GM12878 (cell line): ENCODE measurements around the gene MAP2K4. TPM values are rescaled to one million over a fixed set of nuclear protein-coding genes. Genes with fewer than 3 reads are reported as not detected.

Experiments used
- ATAC-seq: fragments of 200-7000 bp; cut with Tn5 transposase; 3 replicates; pipeline ENCODE4 v1.9.1; 2020; ENCODE audit warnings: mild to moderate bottlenecking, moderate library complexity
- BruUV-seq: library from RNA; stranded (reverse); fragments of 400-500 nt; replicated peaks from 2 replicates; lab custom pipeline; 2021; lab: Mats Ljungman, UMichigan
- CTCF ChIA-PET: fragments of 300-600 bp; sonication (Branson Sonifier 250); formaldehyde crosslinking; extraction: SDS; loops from one replicate; lab custom pipeline; 2021; ENCODE audit warnings: inconsistent platforms; lab: Yijun Ruan, JAX
- POLR2A ChIA-PET: fragments of 350-600 bp; formaldehyde crosslinking; extraction: SDS; loops from one replicate; lab custom pipeline; 2021; ENCODE audit warnings: inconsistent platforms; lab: Charles Lee
- RAD21 ChIA-PET: fragments of 300-600 bp; sonication (Branson Sonifier 250); formaldehyde crosslinking; loops from one replicate; lab custom pipeline; 2023; ENCODE audit warnings: antibody characterized with exemption; ENCODE audit not compliant: unreplicated experiment; lab: Charles Lee
- SMC1A ChIA-PET: fragments of 300-600 bp; sonication (Branson Sonifier 250); formaldehyde crosslinking; loops from one replicate; lab custom pipeline; 2023; ENCODE audit not compliant: unreplicated experiment, uncharacterized antibody; lab: Charles Lee
- DNase-seq: peaks from one replicate; pipeline ENCODE4 v3.0.0-alpha.2; 2011; ENCODE audit warnings: low read depth, low spot score
- FAIRE-seq: peaks from 3 replicates; lab custom pipeline; 2011; peaks lifted over from hg19 to GRCh38; lab: Jason Lieb, UNC
- H2AFZ ChIP-seq: 2 replicates; pipeline ENCODE4 v1.6.0; 2011; ENCODE audit warnings: low read depth, low read length, control low read depth; ENCODE audit not compliant: control insufficient read depth
- H3K27ac ChIP-seq: 2 replicates; pipeline ENCODE4 v1.5.1; 2011; ENCODE audit warnings: control low read depth; ENCODE audit not compliant: control insufficient read depth, insufficient read depth
- H3K27me3 ChIP-seq, 2 experiments: replicated peaks in 1 of 2; 2 replicates each; pipeline versions ENCODE4 v1.6.0 to v1.6.1; 2011; ENCODE audit warnings: low read length in 1 of 2; ENCODE audit not compliant: control insufficient read depth in 2 of 2, insufficient read depth in 2 of 2
- H3K36me3 ChIP-seq, 2 experiments: 2 replicates each; pipeline ENCODE4 v1.5.1; 2011; ENCODE audit warnings: low read length in 1 of 2; ENCODE audit not compliant: control insufficient read depth in 2 of 2, insufficient read depth in 2 of 2
- H3K4me1 ChIP-seq: 2 replicates; pipeline ENCODE4 v1.6.1; 2011; ENCODE audit warnings: mild to moderate bottlenecking, low read length, moderate library complexity, mixed read lengths; ENCODE audit not compliant: control insufficient read depth, insufficient read depth
- H3K4me2 ChIP-seq: 2 replicates; pipeline ENCODE4 v1.6.0; 2011; ENCODE audit warnings: control low read depth; ENCODE audit not compliant: control insufficient read depth, insufficient read depth
- H3K4me3 ChIP-seq: fragments of 200-600 bp; sonication (generic); 2 replicates; pipeline ENCODE4 v1.5.1; 2016
- H3K79me2 ChIP-seq: 2 replicates; pipeline ENCODE4 v1.6.0; 2011; ENCODE audit warnings: low read length; ENCODE audit not compliant: control insufficient read depth, insufficient read depth
- H3K9ac ChIP-seq: 2 replicates; pipeline ENCODE4 v1.8.0; 2011; ENCODE audit warnings: low read length, control low read depth, mixed read lengths; ENCODE audit not compliant: control insufficient read depth, insufficient read depth
- H3K9me3 ChIP-seq: replicated peaks from 3 replicates; pipeline ENCODE4 v1.5.1; 2011; ENCODE audit warnings: mild to moderate bottlenecking, low read length; ENCODE audit not compliant: control insufficient read depth, insufficient read depth
- H4K20me1 ChIP-seq: 2 replicates; pipeline ENCODE4 v1.6.0; 2011; ENCODE audit not compliant: control insufficient read depth, insufficient read depth
- CREM ChIP-seq: IDR thresholded peaks from 2 replicates; pipeline ENCODE4 v1.6.1; 2014; ENCODE audit warnings: antibody characterized with exemption, low read depth
- PAX5 ChIP-seq: IDR thresholded peaks from 2 replicates; pipeline ENCODE4 v1.6.1; 2011; ENCODE audit warnings: low read depth, low read length, borderline replicate concordance
- POLR2AphosphoS5 ChIP-seq: IDR thresholded peaks from 2 replicates; pipeline ENCODE4 v1.6.1; 2011; ENCODE audit warnings: mild to moderate bottlenecking, low read length, inconsistent platforms
- SUPT20H ChIP-seq: IDR thresholded peaks from 2 replicates; pipeline ENCODE4 v1.6.1; 2011; ENCODE audit warnings: low read depth, mild to moderate bottlenecking, low read length, moderate library complexity, borderline replicate concordance; ENCODE audit not compliant: control insufficient read depth
- in situ Hi-C: fragments of 300-500 bp; cut with MboI; formaldehyde crosslinking; loops from 9 replicates; pipeline ENCODE4 v1.14.3; 2018; ENCODE audit warnings: mixed read lengths
- intact Hi-C: fragments of 100-400 bp; cut with micrococcal nuclease; formaldehyde crosslinking; loops from one replicate; pipeline ENCODE4 v1.14.2; 2022; ENCODE audit not compliant: unreplicated experiment
- polyA plus RNA-seq, 11 experiments: library from polyadenylated mRNA; depleted of rRNA in 4 of 11; unstranded in 6 of 11; stranded (reverse) in 5 of 11; fragments of >200 nt; fragmentation: Nextera tagmentation in 4 of 11; fragmentation: Illumina TruSeq in 1 of 11; extraction: Ambion mirVana in 4 of 11; extraction: Trizol in 1 of 11; gene quantifications; 1 replicate in 1 of 11; 2 replicates in 10 of 11; pipeline versions ENCODE4 v1.2.1 to v1.2.3, GENCODE V29; 2011 to 2016; ENCODE audit warnings: inconsistent platforms in 2 of 11, missing spikeins in 2 of 11, low read depth in 1 of 11
- total RNA-seq, 4 experiments: library from RNA; depleted of rRNA in 3 of 4; stranded (reverse); fragments of >200 nt in 3 of 4; fragmentation: Illumina TruSeq in 1 of 4; extraction: Trizol in 1 of 4; gene quantifications; 2 replicates each; pipeline versions ENCODE4 v1.2.1 to v1.2.3, GENCODE V29; 2013 to 2021
- TF ChIP-seq, protein P1 (sequence below): fragments of 450-650 bp; IDR thresholded peaks from 2 replicates; pipeline ENCODE4 v1.6.1; 2017; ENCODE audit warnings: low read depth, mild to moderate bottlenecking, moderate library complexity
- TF ChIP-seq, protein P2 (sequence below): IDR thresholded peaks from 2 replicates; pipeline ENCODE4 v1.6.1; 2011; ENCODE audit warnings: borderline replicate concordance, low read depth, mild to moderate bottlenecking, moderate library complexity, low read length; ENCODE audit not compliant: insufficient read depth, poor library complexity, severe bottlenecking
- TF ChIP-seq, protein P3 (sequence below): fragments of 450-650 bp; IDR thresholded peaks from 2 replicates; pipeline ENCODE4 v1.6.1; 2017; ENCODE audit warnings: mild to moderate bottlenecking, moderate library complexity
- TF ChIP-seq, protein P4 (sequence below): fragments of 450-650 bp; IDR thresholded peaks from 2 replicates; pipeline ENCODE4 v1.6.1; 2016; ENCODE audit warnings: mild to moderate bottlenecking
- TF ChIP-seq, protein P5 (sequence below): IDR thresholded peaks from 2 replicates; pipeline ENCODE4 v1.6.1; 2012; ENCODE audit warnings: improper control_type of control experiment, low read depth, low read length; ENCODE audit not compliant: insufficient replicate concordance

MAP2K4 gene
- total and polyA plus RNA-seq, 10 of the 15 experiments (the other 5 are each of a cell fraction or from before 2014, with no cell fraction given): 5.4 to 34.1 (median 25.5) TPM

DNA sequence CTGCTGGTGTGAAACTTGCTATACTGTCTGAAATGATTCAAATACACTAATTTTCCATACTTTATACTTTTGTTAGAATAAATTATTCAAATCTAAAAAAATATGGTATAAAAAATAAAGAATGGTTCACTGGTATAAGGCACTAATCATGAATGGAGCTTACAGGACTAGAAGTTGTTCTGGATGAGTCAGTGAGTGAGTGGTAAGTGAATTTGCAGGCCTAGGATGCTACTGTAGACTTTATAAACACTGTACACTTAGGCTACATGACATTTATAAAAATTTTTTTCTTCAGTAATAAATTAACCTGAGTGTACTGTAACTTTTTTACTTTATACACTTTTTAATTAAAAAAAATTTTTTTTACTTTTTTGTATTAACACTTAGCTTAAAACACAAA lies 95.5 kb downstream of the MAP2K4 start:
- no peak for FAIRE-seq
- no TSS peak for BruUV-seq
- TF ChIP-seq POLR2AphosphoS5 (no peak), SUPT20H (no peak), PAX5 (no peak), CREM (no peak)
- TF ChIP-seq, protein P1, sequence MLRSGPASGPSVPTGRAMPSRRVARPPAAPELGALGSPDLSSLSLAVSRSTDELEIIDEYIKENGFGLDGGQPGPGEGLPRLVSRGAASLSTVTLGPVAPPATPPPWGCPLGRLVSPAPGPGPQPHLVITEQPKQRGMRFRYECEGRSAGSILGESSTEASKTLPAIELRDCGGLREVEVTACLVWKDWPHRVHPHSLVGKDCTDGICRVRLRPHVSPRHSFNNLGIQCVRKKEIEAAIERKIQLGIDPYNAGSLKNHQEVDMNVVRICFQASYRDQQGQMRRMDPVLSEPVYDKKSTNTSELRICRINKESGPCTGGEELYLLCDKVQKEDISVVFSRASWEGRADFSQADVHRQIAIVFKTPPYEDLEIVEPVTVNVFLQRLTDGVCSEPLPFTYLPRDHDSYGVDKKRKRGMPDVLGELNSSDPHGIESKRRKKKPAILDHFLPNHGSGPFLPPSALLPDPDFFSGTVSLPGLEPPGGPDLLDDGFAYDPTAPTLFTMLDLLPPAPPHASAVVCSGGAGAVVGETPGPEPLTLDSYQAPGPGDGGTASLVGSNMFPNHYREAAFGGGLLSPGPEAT: no peak
- TF ChIP-seq, protein P2, sequence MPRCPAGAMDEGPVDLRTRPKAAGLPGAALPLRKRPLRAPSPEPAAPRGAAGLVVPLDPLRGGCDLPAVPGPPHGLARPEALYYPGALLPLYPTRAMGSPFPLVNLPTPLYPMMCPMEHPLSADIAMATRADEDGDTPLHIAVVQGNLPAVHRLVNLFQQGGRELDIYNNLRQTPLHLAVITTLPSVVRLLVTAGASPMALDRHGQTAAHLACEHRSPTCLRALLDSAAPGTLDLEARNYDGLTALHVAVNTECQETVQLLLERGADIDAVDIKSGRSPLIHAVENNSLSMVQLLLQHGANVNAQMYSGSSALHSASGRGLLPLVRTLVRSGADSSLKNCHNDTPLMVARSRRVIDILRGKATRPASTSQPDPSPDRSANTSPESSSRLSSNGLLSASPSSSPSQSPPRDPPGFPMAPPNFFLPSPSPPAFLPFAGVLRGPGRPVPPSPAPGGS: no peak
- TF ChIP-seq, protein P3, sequence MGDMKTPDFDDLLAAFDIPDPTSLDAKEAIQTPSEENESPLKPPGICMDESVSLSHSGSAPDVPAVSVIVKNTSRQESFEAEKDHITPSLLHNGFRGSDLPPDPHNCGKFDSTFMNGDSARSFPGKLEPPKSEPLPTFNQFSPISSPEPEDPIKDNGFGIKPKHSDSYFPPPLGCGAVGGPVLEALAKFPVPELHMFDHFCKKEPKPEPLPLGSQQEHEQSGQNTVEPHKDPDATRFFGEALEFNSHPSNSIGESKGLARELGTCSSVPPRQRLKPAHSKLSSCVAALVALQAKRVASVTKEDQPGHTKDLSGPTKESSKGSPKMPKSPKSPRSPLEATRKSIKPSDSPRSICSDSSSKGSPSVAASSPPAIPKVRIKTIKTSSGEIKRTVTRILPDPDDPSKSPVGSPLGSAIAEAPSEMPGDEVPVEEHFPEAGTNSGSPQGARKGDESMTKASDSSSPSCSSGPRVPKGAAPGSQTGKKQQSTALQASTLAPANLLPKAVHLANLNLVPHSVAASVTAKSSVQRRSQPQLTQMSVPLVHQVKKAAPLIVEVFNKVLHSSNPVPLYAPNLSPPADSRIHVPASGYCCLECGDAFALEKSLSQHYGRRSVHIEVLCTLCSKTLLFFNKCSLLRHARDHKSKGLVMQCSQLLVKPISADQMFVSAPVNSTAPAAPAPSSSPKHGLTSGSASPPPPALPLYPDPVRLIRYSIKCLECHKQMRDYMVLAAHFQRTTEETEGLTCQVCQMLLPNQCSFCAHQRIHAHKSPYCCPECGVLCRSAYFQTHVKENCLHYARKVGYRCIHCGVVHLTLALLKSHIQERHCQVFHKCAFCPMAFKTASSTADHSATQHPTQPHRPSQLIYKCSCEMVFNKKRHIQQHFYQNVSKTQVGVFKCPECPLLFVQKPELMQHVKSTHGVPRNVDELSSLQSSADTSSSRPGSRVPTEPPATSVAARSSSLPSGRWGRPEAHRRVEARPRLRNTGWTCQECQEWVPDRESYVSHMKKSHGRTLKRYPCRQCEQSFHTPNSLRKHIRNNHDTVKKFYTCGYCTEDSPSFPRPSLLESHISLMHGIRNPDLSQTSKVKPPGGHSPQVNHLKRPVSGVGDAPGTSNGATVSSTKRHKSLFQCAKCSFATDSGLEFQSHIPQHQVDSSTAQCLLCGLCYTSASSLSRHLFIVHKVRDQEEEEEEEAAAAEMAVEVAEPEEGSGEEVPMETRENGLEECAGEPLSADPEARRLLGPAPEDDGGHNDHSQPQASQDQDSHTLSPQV: no peak
- TF ChIP-seq, protein P4, sequence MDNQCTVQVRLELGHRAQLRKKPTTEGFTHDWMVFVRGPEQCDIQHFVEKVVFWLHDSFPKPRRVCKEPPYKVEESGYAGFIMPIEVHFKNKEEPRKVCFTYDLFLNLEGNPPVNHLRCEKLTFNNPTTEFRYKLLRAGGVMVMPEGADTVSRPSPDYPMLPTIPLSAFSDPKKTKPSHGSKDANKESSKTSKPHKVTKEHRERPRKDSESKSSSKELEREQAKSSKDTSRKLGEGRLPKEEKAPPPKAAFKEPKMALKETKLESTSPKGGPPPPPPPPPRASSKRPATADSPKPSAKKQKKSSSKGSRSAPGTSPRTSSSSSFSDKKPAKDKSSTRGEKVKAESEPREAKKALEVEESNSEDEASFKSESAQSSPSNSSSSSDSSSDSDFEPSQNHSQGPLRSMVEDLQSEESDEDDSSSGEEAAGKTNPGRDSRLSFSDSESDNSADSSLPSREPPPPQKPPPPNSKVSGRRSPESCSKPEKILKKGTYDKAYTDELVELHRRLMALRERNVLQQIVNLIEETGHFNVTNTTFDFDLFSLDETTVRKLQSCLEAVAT: no peak
- TF ChIP-seq, protein P5, sequence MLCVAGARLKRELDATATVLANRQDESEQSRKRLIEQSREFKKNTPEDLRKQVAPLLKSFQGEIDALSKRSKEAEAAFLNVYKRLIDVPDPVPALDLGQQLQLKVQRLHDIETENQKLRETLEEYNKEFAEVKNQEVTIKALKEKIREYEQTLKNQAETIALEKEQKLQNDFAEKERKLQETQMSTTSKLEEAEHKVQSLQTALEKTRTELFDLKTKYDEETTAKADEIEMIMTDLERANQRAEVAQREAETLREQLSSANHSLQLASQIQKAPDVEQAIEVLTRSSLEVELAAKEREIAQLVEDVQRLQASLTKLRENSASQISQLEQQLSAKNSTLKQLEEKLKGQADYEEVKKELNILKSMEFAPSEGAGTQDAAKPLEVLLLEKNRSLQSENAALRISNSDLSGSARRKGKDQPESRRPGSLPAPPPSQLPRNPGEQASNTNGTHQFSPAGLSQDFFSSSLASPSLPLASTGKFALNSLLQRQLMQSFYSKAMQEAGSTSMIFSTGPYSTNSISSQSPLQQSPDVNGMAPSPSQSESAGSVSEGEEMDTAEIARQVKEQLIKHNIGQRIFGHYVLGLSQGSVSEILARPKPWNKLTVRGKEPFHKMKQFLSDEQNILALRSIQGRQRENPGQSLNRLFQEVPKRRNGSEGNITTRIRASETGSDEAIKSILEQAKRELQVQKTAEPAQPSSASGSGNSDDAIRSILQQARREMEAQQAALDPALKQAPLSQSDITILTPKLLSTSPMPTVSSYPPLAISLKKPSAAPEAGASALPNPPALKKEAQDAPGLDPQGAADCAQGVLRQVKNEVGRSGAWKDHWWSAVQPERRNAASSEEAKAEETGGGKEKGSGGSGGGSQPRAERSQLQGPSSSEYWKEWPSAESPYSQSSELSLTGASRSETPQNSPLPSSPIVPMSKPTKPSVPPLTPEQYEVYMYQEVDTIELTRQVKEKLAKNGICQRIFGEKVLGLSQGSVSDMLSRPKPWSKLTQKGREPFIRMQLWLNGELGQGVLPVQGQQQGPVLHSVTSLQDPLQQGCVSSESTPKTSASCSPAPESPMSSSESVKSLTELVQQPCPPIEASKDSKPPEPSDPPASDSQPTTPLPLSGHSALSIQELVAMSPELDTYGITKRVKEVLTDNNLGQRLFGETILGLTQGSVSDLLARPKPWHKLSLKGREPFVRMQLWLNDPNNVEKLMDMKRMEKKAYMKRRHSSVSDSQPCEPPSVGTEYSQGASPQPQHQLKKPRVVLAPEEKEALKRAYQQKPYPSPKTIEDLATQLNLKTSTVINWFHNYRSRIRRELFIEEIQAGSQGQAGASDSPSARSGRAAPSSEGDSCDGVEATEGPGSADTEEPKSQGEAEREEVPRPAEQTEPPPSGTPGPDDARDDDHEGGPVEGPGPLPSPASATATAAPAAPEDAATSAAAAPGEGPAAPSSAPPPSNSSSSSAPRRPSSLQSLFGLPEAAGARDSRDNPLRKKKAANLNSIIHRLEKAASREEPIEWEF: no peak

More for the DNA sequence above, 95.5 kb downstream of the MAP2K4 start:
- POLR2A ChIA-PET: no interaction called here
- Histone ChIP-seq H3K9ac (no peak overlapping the region), H3K4me2 (no peak overlapping the region), H2AFZ (no peak overlapping the region), H4K20me1 (no peaks in the 10 kb centered on the region), H3K4me1 (no peaks in the 10 kb centered on the region), H3K36me3 (peaks cover 0 to 2% of the 10 kb centered on the region in 2 experiments; a peak in 3 of 4 replicates), H3K27ac (no peak overlapping the region), H3K27me3 (no peaks in the 10 kb centered on the region), H3K4me3 (no peak overlapping the region), H3K9me3 (no peaks in the 10 kb centered on the region), H3K79me2 (no peaks in the 10 kb centered on the region)
- ATAC-seq (no peak), DNase-seq (no peak)
- SMC1A ChIA-PET: interaction anchor here (0.6 kb wide), 1 partner anchor 22 kb away, joined by 3 read pairs; no protein-coding TSS in a partner anchor
- CTCF ChIA-PET: no interaction called here
- RAD21 ChIA-PET: interaction anchor here (0.9 kb wide), 1 partner anchor 18 kb away, joined by 3 read pairs; no protein-coding TSS in a partner anchor
- intact Hi-C loops: no loop called here
- in situ Hi-C loops: no loop called here
